KOPT-K1 (cell line): Measurements from ENCODE around the gene ZNF789.
A peak's percentile ranks its signal among the peaks of the same experiment; 100 is the strongest.

Experiments
- H3K27ac ChIP-seq: fragments of 200-600 bp; sonication (generic); 2 replicates; pipeline ENCODE4 v1.5.1; 2016; ENCODE audit warnings: antibody characterized with exemption, mild to moderate bottlenecking, low read depth, low read length; ENCODE audit not compliant: poor library complexity, severe bottlenecking
- H3K36me3 ChIP-seq: fragments of 200-600 bp; sonication (generic); 2 replicates; pipeline ENCODE4 v1.5.1; 2017; ENCODE audit warnings: antibody characterized with exemption, mild to moderate bottlenecking, low read length, moderate library complexity; ENCODE audit not compliant: insufficient read depth
- H3K9me3 ChIP-seq: fragments of 200-600 bp; sonication (generic); 2 replicates; pipeline ENCODE4 v1.5.1; 2017; ENCODE audit warnings: antibody characterized with exemption, low read length, mild to moderate bottlenecking; ENCODE audit not compliant: insufficient read depth, poor library complexity, severe bottlenecking

The ZNF789 gene

GRCh38 chr7:99451936-99452335 lies 20.8 kb upstream of the ZNF789 start:
- Histone ChIP-seq H3K27ac (no peak overlapping the region), H3K9me3 (no peaks in the 10 kb centered on the region), H3K36me3 (peaks cover 100% of the 10 kb centered on the region)

GRCh38 chr7:99452541-99452940 lies 20.1 kb upstream of the ZNF789 start:
- H3K27ac ChIP-seq: no peak overlapping the region
- H3K36me3 ChIP-seq: peaks cover 100% of the 10 kb centered on the region
- H3K9me3 ChIP-seq: no peaks in the 10 kb centered on the region

GRCh38 chr7:99453105-99453504 lies 19.6 kb upstream of the ZNF789 start:
- no peak overlapping the region for H3K27ac ChIP-seq
- peaks cover 100% of the 10 kb centered on the region for H3K36me3 ChIP-seq
- no peaks in the 10 kb centered on the region for H3K9me3 ChIP-seq

- Histone ChIP-seq H3K27ac (no peak overlapping the region), H3K36me3 (peaks cover 100% of the 10 kb centered on the region), H3K9me3 (no peaks in the 10 kb centered on the region)
These were observed 16.8 kb upstream of the ZNF789 start for GRCh38 chr7:99455874-99456273.

GRCh38 chr7:99456288-99456687 lies 16.4 kb upstream of the ZNF789 start:
- Histone ChIP-seq H3K9me3 (no peaks in the 10 kb centered on the region), H3K36me3 (peaks cover 100% of the 10 kb centered on the region), H3K27ac (no peak overlapping the region)

GRCh38 chr7:99457050-99457649 lies 15.5 kb upstream of the ZNF789 start:
- peaks cover 98% of the 10 kb centered on the region for H3K36me3 ChIP-seq
- no peak overlapping the region for H3K27ac ChIP-seq
- no peaks in the 10 kb centered on the region for H3K9me3 ChIP-seq

GRCh38 chr7:99457650-99458493 lies 14.8 kb upstream of the ZNF789 start:
- H3K9me3 ChIP-seq: no peaks in the 10 kb centered on the region
- H3K36me3 ChIP-seq: peaks cover 97% of the 10 kb centered on the region
- H3K27ac ChIP-seq: no peak overlapping the region

- Histone ChIP-seq H3K9me3 (no peaks in the 10 kb centered on the region), H3K36me3 (peaks cover 92% of the 10 kb centered on the region), H3K27ac (no peak overlapping the region)
These were observed 13.6 kb upstream of the ZNF789 start for GRCh38 chr7:99459087-99459486.

GRCh38 chr7:99460651-99461050 lies 12.0 kb upstream of the ZNF789 start:
- Histone ChIP-seq H3K36me3 (peaks cover 79% of the 10 kb centered on the region), H3K27ac (no peak overlapping the region), H3K9me3 (no peaks in the 10 kb centered on the region)

GRCh38 chr7:99461221-99461620 lies 11.5 kb upstream of the ZNF789 start:
- no peaks in the 10 kb centered on the region for H3K9me3 ChIP-seq
- no peak overlapping the region for H3K27ac ChIP-seq
- peaks cover 74% of the 10 kb centered on the region for H3K36me3 ChIP-seq

GRCh38 chr7:99465421-99465768 lies 7.3 kb upstream of the ZNF789 start:
- H3K27ac ChIP-seq: peak overlapping the region; percentile 80
- H3K36me3 ChIP-seq: peaks cover 32% of the 10 kb centered on the region
- no peaks in the 10 kb centered on the region for H3K9me3 ChIP-seq

GRCh38 chr7:99468336-99468918 lies 4.3 kb upstream of the ZNF789 start:
- no peaks in the 10 kb centered on the region for H3K9me3 ChIP-seq
- no peak overlapping the region for H3K27ac ChIP-seq
- peaks cover 8% of the 10 kb centered on the region; the same call in 1 of the 2 replicates for H3K36me3 ChIP-seq

GRCh38 chr7:99469381-99470065 lies 3.2 kb upstream of the ZNF789 start:
- Histone ChIP-seq H3K36me3 (no peaks in the 10 kb centered on the region), H3K27ac (no peak overlapping the region), H3K9me3 (no peaks in the 10 kb centered on the region)

GRCh38 chr7:99473315-99473596 lies 566 bp downstream of the ZNF789 start:
- Histone ChIP-seq H3K27ac (peak overlapping the region; percentile 68), H3K36me3 (peaks cover 31% of the 10 kb centered on the region), H3K9me3 (no peaks in the 10 kb centered on the region)

GRCh38 chr7:99476107-99476506 lies 3.4 kb downstream of the ZNF789 start:
- Histone ChIP-seq H3K36me3 (peaks cover 59% of the 10 kb centered on the region), H3K27ac (no peak overlapping the region), H3K9me3 (no peaks in the 10 kb centered on the region)
